GM11168 (cell line): ENCODE results near the gene TMBIM6.
"Not testable (repeated sequence)": the region's sequence is repeated elsewhere in the genome, so short reads cannot be mapped to it uniquely, and the experiment has no call there.

Source experiments
- in situ Hi-C: fragments of 300-500 bp; cut with MboI; formaldehyde crosslinking; loops from one replicate; pipeline ENCODE4 v1.12.0; 2022; ENCODE audit warnings: low sequenced_read_pairs; ENCODE audit not compliant: unreplicated experiment

The TMBIM6 gene

GRCh38 chr12:49740930-49741881 lies at the start of gene TMBIM6:
TSS of gene TMBIM6 (plus strand) at chr12:49741557. CDS start at chr12:49752494, 10,937 bp downstream.
- in situ Hi-C loops: no loop called here

- in situ Hi-C loops: no loop called here
Measured at GRCh38 chr12:49692851-49693250, 48.5 kb upstream of the TMBIM6 start.

- in situ Hi-C loops: no loop called here
Measured at GRCh38 chr12:49693931-49694444, 47.4 kb upstream of the TMBIM6 start.

GRCh38 chr12:49696723-49697122 lies 44.6 kb upstream of the TMBIM6 start:
- in situ Hi-C loops: no loop called here

GRCh38 chr12:49697808-49698207 lies 43.5 kb upstream of the TMBIM6 start:
- in situ Hi-C loops: no loop called here

- in situ Hi-C loops: no loop called here
Measured at GRCh38 chr12:49698619-49699545, 42.5 kb upstream of the TMBIM6 start.

GRCh38 chr12:49702009-49702408 lies 39.3 kb upstream of the TMBIM6 start:
- in situ Hi-C loops: no loop called here

- in situ Hi-C loops: no loop called here
Measured at GRCh38 chr12:49702676-49703215, 38.6 kb upstream of the TMBIM6 start.

- in situ Hi-C loops: no loop called here
Measured at GRCh38 chr12:49703647-49704137, 37.7 kb upstream of the TMBIM6 start.

- in situ Hi-C loops: loop anchor here (5.0 kb wide), 1 partner anchor 63 kb away; no protein-coding TSS in a partner anchor
Measured at GRCh38 chr12:49705479-49706134, 35.8 kb upstream of the TMBIM6 start.

- in situ Hi-C loops: loop anchor here (5.0 kb wide), 1 partner anchor 64 kb away; no protein-coding TSS in a partner anchor
Measured at GRCh38 chr12:49706351-49707127, 34.8 kb upstream of the TMBIM6 start.

GRCh38 chr12:49707128-49707811 lies 34.1 kb upstream of the TMBIM6 start, which contains the start of gene FMNL3:
TSS of gene FMNL3 (minus strand) at chr12:49707405. CDS start at chr12:49707180, 225 bp downstream.
- in situ Hi-C loops: loop anchor here (5.0 kb wide), 1 partner anchor 65 kb away; no protein-coding TSS in a partner anchor

- in situ Hi-C loops: loop anchor here (5.0 kb wide), 1 partner anchor 65 kb away; no protein-coding TSS in a partner anchor
Measured at GRCh38 chr12:49707812-49708147, 33.6 kb upstream of the TMBIM6 start.

GRCh38 chr12:49708851-49709250 lies 32.5 kb upstream of the TMBIM6 start:
- in situ Hi-C loops: loop anchor here (5.0 kb wide), 1 partner anchor 67 kb away; no protein-coding TSS in a partner anchor

- in situ Hi-C loops: not testable (repeated sequence)
Measured at GRCh38 chr12:49713952-49714351, 27.4 kb upstream of the TMBIM6 start.

- in situ Hi-C loops: no loop called here
Measured at GRCh38 chr12:49716553-49716952, 24.8 kb upstream of the TMBIM6 start.

- in situ Hi-C loops: not testable (repeated sequence)
Measured at GRCh38 chr12:49717800-49718199, 23.6 kb upstream of the TMBIM6 start.

- in situ Hi-C loops: no loop called here
Measured at GRCh38 chr12:49720214-49720613, 21.1 kb upstream of the TMBIM6 start.
